Measurements from ENCODE around the gene RRP8. TPM values are rescaled to one million over a fixed set of nuclear protein-coding genes. Genes with fewer than 3 reads are reported as not detected.

RRP8 gene
- total and polyA plus RNA-seq, 7 donors: 10.2 to 23.2 (median 20.7) TPM

DNA sequence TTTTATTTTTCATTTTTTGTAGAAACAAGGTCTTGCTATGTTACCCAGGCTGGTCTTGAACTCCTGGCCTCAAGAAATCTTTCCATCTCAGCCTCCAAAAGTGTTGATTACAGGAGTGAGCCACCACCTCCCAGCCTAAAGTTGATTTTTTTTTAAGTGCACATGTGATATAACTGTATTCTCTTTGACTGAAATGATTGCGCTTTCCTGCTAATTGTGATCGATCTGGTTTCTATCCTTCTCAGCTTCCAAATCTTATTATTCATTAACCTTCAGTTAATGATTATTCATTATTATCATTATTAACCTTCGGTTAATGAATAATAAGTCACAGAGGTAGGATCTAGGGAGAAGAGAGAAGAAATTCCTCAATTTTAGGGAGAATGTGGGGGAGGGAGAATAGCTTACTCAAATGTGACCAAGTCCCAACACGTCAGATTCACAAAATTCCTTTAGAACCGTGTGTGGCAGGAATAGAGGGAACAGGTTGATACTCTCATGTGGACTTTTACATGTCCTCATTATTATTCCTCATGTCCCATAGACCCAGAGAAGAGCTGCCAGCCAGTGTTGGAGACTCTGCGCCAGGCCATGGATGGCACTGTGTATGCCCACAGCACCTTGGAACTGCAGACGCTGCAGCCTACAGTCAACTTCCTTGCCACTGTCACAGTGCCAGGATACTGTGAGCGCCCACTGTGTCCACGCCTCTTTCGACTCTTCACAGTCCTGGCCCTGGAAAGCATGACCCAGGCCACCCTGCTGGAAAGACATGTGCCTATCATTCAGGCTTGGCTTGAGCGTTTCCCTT is 47.1 kb downstream of the RRP8 start:
- intact Hi-C loops (cut with DNase I): no loop called here
- Histone ChIP-seq H3K27ac (no peak overlapping the region), H3K9me3 (no peaks in the 10 kb centered on the region), H3K4me1 (no peaks in the 10 kb centered on the region), H3K4me3 (no peak overlapping the region), H3K36me3 (no peaks in the 10 kb centered on the region), H3K27me3 (no peaks in the 10 kb centered on the region)
- DNase-seq: no peak
- TF ChIP-seq POLR2A (IDR thresholded peaks at IDR 0.05): no peak
- no peak for TF ChIP-seq POLR2AphosphoS5 (IDR thresholded peaks at IDR 0.05)
- TF ChIP-seq, protein P1, sequence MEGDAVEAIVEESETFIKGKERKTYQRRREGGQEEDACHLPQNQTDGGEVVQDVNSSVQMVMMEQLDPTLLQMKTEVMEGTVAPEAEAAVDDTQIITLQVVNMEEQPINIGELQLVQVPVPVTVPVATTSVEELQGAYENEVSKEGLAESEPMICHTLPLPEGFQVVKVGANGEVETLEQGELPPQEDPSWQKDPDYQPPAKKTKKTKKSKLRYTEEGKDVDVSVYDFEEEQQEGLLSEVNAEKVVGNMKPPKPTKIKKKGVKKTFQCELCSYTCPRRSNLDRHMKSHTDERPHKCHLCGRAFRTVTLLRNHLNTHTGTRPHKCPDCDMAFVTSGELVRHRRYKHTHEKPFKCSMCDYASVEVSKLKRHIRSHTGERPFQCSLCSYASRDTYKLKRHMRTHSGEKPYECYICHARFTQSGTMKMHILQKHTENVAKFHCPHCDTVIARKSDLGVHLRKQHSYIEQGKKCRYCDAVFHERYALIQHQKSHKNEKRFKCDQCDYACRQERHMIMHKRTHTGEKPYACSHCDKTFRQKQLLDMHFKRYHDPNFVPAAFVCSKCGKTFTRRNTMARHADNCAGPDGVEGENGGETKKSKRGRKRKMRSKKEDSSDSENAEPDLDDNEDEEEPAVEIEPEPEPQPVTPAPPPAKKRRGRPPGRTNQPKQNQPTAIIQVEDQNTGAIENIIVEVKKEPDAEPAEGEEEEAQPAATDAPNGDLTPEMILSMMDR (IDR thresholded peaks at IDR 0.05): no peak
- no peak for TF ChIP-seq EP300 (IDR thresholded peaks at IDR 0.05)
- 92 to 95% methylated on average over 11 of the region's 11 CpGs for WGBS, 2 donors

DNA sequence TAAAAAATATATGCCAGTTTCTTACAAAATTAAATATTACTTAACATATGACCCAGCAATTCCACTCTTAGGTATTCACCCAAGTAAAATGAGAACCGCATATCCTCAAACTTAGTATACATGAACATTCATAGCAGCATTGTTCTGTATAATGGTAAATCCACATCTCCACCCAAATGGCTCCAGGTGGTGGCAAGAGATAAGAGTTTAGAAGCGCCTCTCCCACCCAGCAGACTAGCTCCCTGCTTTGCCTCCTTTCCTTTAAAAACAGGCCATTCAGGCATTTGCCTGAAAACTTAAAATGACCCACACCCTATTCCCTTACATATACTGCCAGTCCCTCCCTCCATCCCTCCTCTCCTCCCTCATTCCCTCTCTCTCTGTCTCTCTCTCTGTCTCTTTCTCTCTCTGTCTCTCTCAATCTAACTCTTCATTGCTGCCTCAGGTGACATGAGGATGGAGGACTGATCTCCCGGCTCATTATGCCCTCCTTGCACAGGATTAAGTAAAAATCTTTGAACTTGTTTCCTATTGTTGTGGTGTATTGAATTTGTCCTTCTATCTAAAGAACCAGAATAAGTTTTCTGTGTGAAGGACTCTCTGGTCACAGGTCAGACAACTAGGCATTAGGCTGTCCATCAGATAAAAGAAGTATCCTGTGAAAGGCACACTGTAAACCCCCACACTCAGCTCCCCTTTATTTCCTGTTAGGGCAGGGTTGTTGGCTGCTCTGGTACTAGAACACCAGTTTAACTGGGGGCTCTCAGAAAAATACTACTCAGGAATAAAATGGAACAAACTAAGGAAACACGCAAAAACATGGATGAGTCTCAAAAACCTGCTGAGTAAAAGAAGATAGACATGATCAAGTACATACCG is 48.3 kb downstream of the RRP8 start:
- WGBS, 2 donors: 90 to 93% methylated on average over 5 of the region's 5 CpGs
- H3K4me3 ChIP-seq: no peak overlapping the region
- intact Hi-C loops (cut with DNase I): no loop called here
- no peaks in the 10 kb centered on the region for H3K27me3 ChIP-seq
- H3K27ac ChIP-seq: no peak overlapping the region
- H3K9me3 ChIP-seq: no peaks in the 10 kb centered on the region
- TF ChIP-seq POLR2A (IDR thresholded peaks at IDR 0.05) (no peak), EP300 (IDR thresholded peaks at IDR 0.05) (no peak), POLR2AphosphoS5 (IDR thresholded peaks at IDR 0.05) (no peak)
- TF ChIP-seq, protein P1 (IDR thresholded peaks at IDR 0.05): no peak
- DNase-seq: no peak
- H3K4me1 ChIP-seq: no peaks in the 10 kb centered on the region
- no peaks in the 10 kb centered on the region for H3K36me3 ChIP-seq

DNA sequence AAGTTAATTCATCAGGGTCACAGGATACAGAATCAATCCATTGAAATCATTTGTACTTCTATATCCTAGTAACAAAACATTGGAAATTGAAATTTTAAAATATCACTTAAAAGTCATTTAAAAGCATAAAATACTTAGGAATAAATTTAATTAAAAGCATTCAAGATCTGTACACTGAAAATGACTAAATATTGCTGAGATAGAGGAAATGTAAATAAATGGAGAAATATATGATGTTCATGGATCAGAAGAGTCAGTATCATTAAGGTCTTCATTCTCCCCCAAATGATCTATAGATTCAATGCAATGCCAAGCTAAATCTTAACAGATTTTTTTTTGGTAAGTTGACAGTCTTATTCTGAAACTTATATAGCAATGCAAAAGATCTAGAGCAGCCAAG is 49.8 kb downstream of the RRP8 start:
- Histone ChIP-seq H3K27me3 (no peaks in the 10 kb centered on the region), H3K4me3 (no peak overlapping the region), H3K9me3 (no peaks in the 10 kb centered on the region), H3K27ac (no peak overlapping the region), H3K36me3 (peaks cover 0 to 4% (median 0%) of the 10 kb centered on the region in 4 donors), H3K4me1 (no peaks in the 10 kb centered on the region)
- intact Hi-C loops (cut with DNase I): no loop called here
- no peak for DNase-seq
- TF ChIP-seq, protein P1 (IDR thresholded peaks at IDR 0.05): no peak
- no peak for TF ChIP-seq POLR2A (IDR thresholded peaks at IDR 0.05)
- no peak for TF ChIP-seq POLR2AphosphoS5 (IDR thresholded peaks at IDR 0.05)
- TF ChIP-seq EP300 (IDR thresholded peaks at IDR 0.05): no peak

DNA sequence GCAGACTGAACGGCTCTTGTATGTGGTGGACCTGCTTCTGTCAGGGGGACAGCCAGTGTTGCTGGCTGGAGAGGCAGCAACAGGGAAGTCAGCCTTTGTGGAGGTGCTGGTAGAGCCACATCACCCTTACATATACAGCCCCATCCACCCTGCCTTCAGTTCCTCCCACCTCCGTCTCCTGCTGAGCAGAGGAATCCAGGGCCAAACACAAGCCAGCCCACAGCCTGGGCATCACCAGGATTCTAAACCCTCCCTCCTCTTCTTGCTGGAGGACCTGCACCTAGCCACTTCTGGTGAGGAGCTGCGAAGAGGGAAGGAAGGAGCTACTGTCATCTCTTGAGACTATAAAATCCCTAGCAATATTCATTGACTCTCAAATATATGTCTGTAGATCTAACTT is 54.8 kb downstream of the RRP8 start:
- intact Hi-C loops (cut with DNase I): no loop called here
- TF ChIP-seq POLR2AphosphoS5 (IDR thresholded peaks at IDR 0.05): no peak
- Histone ChIP-seq H3K4me1 (no peaks in the 10 kb centered on the region), H3K27me3 (no peaks in the 10 kb centered on the region), H3K27ac (no peak overlapping the region), H3K36me3 (peaks cover 0 to 38% (median 7%) of the 10 kb centered on the region in 4 donors), H3K9me3 (no peaks in the 10 kb centered on the region), H3K4me3 (no peak overlapping the region)
- WGBS, 2 donors: 91 to 93% methylated on average over 3 of the region's 3 CpGs
- no peak for DNase-seq

DNA sequence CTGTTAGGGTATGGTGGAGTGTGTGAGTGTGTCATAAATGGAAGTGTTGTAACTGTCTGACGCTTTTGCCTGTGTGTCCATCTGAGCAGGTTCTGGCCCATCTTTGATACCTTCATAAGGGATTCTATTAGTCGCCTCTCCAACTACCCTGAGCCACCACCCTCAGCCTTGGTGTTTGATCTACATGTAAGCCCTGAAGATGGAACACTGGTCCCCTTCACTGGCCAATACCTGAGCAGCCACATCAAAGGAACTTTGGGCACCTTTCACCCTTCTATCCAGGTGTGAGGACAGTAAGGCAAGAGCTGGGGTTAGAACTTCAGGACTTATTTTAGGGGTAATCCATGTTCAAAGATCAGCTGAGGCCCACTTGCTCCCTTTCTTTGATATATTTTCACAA is 55.3 kb downstream of the RRP8 start:
- intact Hi-C loops (cut with DNase I): no loop called here
- TF ChIP-seq POLR2A (IDR thresholded peaks at IDR 0.05) (no peak), POLR2AphosphoS5 (IDR thresholded peaks at IDR 0.05) (no peak), EP300 (IDR thresholded peaks at IDR 0.05) (no peak)
- TF ChIP-seq, protein P1 (IDR thresholded peaks at IDR 0.05): no peak
- Histone ChIP-seq H3K4me1 (no peaks in the 10 kb centered on the region), H3K4me3 (no peak overlapping the region), H3K9me3 (no peaks in the 10 kb centered on the region), H3K36me3 (peaks cover 0 to 41% (median 7%) of the 10 kb centered on the region in 4 donors), H3K27ac (no peak overlapping the region), H3K27me3 (no peaks in the 10 kb centered on the region)
- WGBS, 2 donors: 92 to 96% methylated on average over 2 of the region's 2 CpGs
- DNase-seq: no peak

Measured in sigmoid colon (tissue), 7 donors.